ENCODE data around the gene NANS.

The NANS gene

DNA sequence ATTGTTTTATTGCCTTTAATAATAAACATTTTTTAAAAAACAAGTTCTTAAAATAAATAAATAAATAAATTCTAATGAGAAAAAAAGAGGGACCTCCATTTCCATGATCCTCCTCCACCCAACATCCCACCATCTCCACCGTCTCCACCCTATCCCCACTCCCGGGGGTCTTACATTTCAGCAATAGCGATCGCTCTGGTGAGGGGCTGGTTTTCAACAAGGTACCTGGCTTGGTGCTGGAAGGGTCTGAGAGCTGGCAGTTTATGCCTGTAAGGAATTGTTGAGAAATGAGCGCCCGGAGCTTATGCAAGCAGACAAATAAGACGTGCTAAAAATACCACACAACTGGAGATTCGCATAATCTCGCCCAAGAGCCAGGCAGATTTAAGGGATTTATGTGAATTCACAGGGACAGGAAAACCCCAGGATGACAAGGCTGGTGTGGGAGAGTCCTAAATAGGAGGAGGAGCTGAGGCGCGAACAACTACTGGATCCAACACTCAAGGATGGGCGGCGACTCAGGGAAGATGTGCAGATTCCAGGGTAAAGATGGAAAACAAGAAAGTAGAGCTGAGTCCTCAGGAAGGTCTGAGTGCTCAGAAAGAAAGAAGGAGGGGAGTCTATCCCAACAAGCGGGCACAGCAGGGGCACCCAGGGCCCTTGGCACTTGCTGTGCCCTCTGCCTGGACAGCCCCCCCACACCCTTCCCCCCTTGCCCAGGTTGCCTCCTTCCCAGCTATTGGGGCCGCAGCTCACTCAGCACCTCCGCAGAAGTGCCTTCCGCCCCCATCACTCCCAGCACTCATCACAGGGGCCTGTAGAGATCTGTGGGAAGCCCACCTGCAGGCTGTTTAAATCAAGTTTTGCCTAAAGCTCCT lies 35.4 kb downstream of the NANS start:
- DNase-seq (ENCODE audit: extremely low read depth, insufficient read length): no peak
- peaks cover 33% of the 10 kb centered on the region for H3K36me3 ChIP-seq (ENCODE audit: control insufficient read depth, insufficient read depth, low read length)
- H3K27me3 ChIP-seq (replicated peaks; ENCODE audit: control insufficient read depth, insufficient read depth, low read length): no peaks in the 10 kb centered on the region
- TF ChIP-seq, protein P1, sequence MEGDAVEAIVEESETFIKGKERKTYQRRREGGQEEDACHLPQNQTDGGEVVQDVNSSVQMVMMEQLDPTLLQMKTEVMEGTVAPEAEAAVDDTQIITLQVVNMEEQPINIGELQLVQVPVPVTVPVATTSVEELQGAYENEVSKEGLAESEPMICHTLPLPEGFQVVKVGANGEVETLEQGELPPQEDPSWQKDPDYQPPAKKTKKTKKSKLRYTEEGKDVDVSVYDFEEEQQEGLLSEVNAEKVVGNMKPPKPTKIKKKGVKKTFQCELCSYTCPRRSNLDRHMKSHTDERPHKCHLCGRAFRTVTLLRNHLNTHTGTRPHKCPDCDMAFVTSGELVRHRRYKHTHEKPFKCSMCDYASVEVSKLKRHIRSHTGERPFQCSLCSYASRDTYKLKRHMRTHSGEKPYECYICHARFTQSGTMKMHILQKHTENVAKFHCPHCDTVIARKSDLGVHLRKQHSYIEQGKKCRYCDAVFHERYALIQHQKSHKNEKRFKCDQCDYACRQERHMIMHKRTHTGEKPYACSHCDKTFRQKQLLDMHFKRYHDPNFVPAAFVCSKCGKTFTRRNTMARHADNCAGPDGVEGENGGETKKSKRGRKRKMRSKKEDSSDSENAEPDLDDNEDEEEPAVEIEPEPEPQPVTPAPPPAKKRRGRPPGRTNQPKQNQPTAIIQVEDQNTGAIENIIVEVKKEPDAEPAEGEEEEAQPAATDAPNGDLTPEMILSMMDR (IDR thresholded peaks at IDR 0.05; ENCODE audit: insufficient read depth, low read length, poor library complexity, severe bottlenecking): no peak
- no peak overlapping the region for H3K4me3 ChIP-seq (replicated peaks; ENCODE audit: low read depth, low read length)

DNA sequence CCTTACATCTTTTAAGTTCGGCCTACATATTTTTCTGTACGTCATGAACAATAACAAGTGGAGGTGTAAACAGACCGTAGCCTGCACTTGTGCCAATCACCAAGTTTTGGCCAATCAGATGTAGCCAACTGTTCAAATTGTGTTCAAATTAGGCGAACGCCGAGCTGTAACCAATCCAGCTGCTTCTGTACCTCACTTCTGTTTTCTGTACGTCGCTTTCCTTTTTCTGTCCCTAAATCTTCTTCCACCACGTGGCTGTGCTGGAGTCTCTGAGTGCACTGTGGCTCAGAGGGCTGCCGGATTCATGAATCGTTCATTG lies 36.0 kb downstream of the NANS start:
- Histone ChIP-seq H3K36me3 (ENCODE audit: control insufficient read depth, insufficient read depth, low read length) (peaks cover 32% of the 10 kb centered on the region), H3K27me3 (replicated peaks; ENCODE audit: control insufficient read depth, insufficient read depth, low read length) (no peaks in the 10 kb centered on the region), H3K4me3 (replicated peaks; ENCODE audit: low read depth, low read length) (no peak overlapping the region)
- TF ChIP-seq, protein P1 (IDR thresholded peaks at IDR 0.05; ENCODE audit: insufficient read depth, low read length, poor library complexity, severe bottlenecking): no peak
- no peak for DNase-seq (ENCODE audit: extremely low read depth, insufficient read length)

DNA sequence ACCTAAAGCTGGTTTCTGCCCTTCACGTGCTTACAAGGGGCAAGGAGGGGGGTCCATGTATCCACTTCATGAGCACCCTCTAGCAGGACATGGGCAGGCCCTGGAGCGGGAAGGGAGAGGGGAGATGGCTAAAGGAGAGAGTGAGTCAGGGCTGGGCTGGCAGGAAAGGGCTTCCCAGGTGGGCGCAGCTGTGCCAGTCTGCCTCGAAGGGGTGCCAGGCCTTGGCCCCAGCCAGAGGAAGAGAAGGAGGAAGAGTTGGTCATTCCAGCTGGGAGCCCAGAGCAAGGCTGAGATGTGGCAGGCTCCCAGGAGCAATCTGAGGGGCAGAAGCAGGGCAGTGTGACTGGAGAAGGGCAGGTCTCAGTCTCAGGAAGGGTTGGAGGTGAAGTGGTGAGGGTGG lies 37.8 kb downstream of the NANS start:
- DNase-seq (ENCODE audit: extremely low read depth, insufficient read length): no peak
- H3K4me3 ChIP-seq (replicated peaks; ENCODE audit: low read depth, low read length): no peak overlapping the region
- TF ChIP-seq, protein P1 (IDR thresholded peaks at IDR 0.05; ENCODE audit: insufficient read depth, low read length, poor library complexity, severe bottlenecking): no peak
- peaks cover 32% of the 10 kb centered on the region for H3K36me3 ChIP-seq (ENCODE audit: control insufficient read depth, insufficient read depth, low read length)
- no peaks in the 10 kb centered on the region for H3K27me3 ChIP-seq (replicated peaks; ENCODE audit: control insufficient read depth, insufficient read depth, low read length)

DNA sequence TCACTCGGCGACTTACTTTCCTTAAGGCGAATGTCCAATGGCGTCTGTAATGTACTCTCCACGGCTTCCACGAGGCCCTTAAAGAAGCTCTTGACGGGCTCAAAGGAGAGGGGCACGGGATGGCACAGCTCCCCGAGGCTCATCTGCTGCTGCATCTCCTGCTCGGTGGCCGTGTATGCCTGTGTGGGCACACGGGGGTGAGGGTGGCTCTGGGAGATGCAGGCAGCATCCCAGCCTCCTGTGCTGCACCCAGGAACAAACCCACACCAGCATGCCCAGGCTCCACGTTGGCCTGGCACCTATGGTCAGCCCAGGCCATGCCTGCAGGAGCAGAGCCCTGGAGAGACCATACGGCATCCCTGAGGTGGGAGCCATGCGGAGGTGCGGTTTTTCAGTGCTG lies 38.3 kb downstream of the NANS start:
- Histone ChIP-seq H3K4me3 (replicated peaks; ENCODE audit: low read depth, low read length) (no peak overlapping the region), H3K36me3 (ENCODE audit: control insufficient read depth, insufficient read depth, low read length) (peaks cover 29% of the 10 kb centered on the region), H3K27me3 (replicated peaks; ENCODE audit: control insufficient read depth, insufficient read depth, low read length) (no peaks in the 10 kb centered on the region)
- TF ChIP-seq, protein P1 (IDR thresholded peaks at IDR 0.05; ENCODE audit: insufficient read depth, low read length, poor library complexity, severe bottlenecking): no peak
- DNase-seq (ENCODE audit: extremely low read depth, insufficient read length): no peak

DNA sequence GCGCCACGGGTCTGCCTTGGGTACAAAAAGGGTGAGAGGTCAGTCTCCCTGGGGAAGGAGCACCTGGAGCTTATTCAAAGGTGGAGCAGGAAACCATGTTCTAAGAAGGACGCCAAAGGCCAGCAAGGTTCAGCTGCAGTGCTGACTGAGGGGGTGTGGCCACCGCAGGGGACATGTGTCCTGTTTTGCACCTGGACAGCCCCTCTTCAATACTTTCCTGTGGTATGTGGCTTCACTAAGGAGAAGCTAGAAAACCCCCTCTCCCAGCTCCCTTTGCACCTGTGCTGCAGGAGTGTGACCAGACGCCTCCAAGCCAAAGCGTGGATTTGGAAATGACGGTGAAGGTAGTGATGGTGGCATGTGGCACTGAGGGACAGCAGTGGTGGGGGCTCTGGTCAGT lies 38.9 kb downstream of the NANS start:
- no peak overlapping the region for H3K4me3 ChIP-seq (replicated peaks; ENCODE audit: low read depth, low read length)
- peaks cover 29% of the 10 kb centered on the region for H3K36me3 ChIP-seq (ENCODE audit: control insufficient read depth, insufficient read depth, low read length)
- DNase-seq (ENCODE audit: extremely low read depth, insufficient read length): no peak
- TF ChIP-seq, protein P1 (IDR thresholded peaks at IDR 0.05; ENCODE audit: insufficient read depth, low read length, poor library complexity, severe bottlenecking): no peak
- H3K27me3 ChIP-seq (replicated peaks; ENCODE audit: control insufficient read depth, insufficient read depth, low read length): no peaks in the 10 kb centered on the region

Measured in GM06990 (cell line).